NCI-H2227 treated with DMSO at 0.1 percent for 48 hours (cell line): ENCODE measurements around the gene LMO7.

Experiments used
- DNase-seq: peaks from one replicate; lab custom pipeline; 2025; lab: John Stamatoyannopoulos, UW

The LMO7 gene

DNA sequence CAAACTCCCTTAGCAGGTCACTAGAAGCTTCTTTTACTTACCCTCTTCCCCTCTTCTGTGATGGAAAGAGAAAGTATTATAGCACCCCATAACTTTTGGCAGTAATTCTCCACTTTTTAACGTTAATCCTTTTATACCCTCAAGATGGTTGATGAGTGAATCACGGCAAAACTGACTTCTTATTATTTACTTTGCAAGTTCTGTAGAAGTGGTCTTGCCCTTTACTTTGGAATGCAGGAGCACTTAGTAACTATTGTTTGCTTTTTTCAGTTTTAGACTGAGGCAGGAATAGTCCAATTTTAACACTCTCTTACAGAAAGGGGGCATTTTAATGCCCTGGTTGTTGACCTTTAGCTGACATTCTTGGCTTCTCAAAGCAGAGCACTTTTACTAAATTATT is 260.1 kb downstream of the LMO7 start:
- no peak for DNase-seq

DNA sequence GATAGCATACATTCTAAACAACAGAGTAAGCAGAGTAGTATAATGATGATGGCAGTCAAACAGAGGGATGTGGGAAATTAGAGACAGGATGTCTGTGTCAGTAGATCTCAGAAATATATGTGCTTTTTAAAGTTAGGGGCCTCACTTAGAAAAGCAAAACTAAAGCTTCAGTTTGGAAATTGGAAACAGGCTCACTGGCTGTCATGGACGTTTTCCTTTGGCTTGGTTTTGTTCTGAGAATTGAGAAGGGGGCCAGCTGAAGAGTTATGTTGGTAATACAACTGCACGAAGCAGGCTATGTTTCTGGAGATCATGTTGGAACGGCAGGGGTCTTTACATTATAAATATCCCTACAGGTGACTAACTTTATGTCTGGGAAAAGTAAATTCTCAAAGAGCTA is 261.3 kb downstream of the LMO7 start:
- DNase-seq: no peak

DNA sequence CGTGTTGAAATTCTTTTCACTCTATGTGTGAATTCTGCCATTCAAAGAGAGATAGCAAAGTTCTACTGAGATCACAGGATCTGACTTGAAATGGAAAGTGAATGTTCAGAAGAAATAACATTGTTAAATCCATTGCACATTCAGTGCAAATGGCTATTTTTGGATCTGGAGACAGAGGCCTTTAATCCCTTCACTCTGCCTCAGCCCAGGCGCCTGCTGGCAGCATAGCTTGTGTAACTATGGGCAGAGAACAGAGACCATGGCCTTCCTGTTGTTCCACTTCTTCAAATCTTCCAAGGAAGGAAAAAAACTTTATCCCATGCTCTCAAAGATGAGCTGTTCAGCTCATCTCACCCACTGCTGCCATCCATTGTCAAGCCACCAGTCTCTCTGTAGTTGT is 265.4 kb downstream of the LMO7 start:
- DNase-seq: no peak

DNA sequence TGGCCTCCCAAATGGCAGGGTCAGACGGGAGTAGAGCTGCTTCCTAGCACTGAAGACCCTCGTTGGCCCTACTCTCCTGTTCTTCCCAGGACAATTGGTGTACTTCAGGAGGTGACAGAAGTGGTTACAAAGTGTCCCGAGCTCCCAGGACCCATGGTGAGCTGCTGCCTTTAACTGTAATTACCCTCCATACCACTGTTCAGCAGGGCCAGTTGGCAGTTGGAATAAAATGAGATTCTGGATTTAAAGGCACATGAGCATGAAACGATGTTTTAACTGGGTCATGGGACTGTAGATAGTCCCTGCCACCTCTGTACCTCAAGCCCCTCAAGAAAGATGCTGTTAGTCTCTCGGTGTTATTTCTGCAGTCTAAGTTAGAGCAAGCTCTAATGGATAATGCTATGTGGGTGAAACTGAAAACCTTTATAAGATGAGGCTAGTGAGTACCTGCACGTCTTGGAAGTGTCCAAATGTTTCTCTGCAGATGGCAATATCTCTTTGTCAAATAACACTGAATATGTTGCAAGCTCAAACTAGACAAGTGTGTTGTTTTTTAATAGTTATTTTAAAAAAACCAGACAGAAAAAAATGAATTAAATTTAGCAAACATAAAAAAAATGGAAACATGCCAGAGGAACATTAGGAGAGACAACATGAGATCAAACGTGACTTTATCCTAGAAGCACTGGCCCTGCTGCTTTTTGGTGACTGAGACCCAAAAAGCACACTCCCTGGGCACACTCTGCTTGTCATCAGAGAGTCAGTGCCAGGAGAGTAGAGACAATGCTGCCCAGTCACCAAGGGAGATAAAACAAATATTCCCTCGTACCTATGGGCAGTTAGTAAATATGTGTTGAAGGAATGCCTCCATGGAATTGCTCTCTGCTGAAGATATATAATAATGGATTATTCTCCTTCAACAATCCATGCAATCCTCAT is 266.3 kb downstream of the LMO7 start:
- no peak for DNase-seq

DNA sequence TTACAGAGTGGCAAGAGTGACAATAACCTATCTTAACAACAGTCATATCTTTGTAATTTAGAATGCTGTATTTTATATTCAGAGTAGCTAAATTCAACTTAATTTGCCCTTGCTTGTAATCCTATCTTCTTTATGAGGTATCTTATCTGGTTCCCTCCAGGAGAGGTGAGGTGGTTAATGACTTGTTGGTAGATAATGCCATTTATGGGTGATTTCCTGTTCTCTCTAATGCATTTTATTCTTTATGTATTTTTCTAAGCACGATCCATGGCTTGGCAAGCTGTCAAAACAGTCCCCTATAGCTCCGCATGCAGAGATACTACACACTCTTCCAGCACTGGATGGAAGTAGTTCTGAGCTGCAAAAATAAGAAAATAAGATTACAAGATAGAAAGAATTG is 267.9 kb downstream of the LMO7 start:
- no peak for DNase-seq

DNA sequence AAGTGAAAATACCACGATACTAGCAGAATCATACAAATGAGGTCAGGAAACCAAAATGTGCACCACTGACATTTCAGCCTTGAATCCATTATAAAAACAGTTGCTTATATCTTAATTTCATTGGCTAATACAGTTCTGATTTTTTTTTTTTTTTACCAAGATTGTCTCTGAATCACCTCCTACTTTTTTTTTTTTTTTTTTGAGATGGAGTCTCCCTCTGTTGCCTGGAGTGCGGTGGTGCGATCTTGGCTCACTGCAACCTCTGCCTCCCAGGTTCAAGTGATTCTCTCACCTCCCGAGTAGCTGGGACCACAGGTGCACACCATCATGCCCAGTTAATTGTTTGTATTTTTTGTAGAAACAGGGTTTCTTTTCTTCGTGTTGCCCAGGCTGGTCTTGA is 270.2 kb downstream of the LMO7 start:
- DNase-seq: no peak

DNA sequence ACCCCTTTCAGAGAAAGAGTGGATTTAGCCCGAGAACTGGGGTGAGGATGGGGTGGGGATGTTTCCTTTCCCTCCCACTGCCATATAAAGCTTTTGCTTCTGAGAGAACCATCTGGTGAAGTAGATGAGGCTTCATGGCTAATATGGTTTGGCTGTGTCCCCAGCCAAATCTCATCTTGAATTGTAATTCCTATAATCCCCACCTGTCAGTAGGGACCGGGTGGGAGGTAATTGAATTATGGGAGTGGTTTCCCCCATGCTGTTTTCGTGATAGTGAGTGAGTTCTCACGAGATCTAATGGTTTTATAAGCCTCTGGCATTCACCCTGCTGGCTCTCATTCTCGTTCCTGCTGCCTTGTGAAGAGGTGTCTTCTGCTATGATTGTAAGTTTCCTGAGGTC is 270.9 kb downstream of the LMO7 start:
- DNase-seq: no peak

DNA sequence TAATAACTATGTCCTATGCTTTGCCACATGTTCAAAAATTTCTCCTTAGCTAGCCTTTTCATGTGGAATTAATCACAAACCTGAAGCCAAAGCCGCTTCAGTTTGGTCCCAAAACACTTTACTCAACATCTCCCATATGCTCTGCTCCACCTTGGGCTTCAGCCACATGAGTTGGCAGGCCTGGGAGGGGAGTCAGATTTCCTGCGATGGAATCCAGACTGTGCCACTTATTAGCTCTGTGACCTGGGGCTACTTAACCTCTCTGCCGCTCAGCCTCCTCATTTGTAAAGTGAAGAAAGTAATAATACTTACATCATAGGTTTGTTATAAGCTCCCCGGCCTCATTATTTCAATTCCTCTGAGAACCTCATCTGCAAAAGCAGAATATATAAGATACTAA is 272.0 kb downstream of the LMO7 start:
- no peak for DNase-seq
